GM13976 (cell line): Measurements from ENCODE around the gene CTAGE9.

Experiments used
- DNase-seq: peaks from one replicate; pipeline ENCODE4 v3.0.0; 2012; ENCODE audit warnings: low spot score
- in situ Hi-C: fragments of 300-500 bp; cut with MboI; formaldehyde crosslinking; loops from one replicate; pipeline ENCODE4 v1.12.0; 2022; ENCODE audit warnings: low sequenced_read_pairs, mixed read lengths, inconsistent platforms; ENCODE audit not compliant: unreplicated experiment
- TF ChIP-seq, protein P1 (sequence below): IDR thresholded peaks from 2 replicates; pipeline ENCODE4 v1.5.1; 2012; ENCODE audit warnings: borderline replicate concordance, mild to moderate bottlenecking; ENCODE audit not compliant: insufficient read depth; ENCODE audit errors: extremely low read depth, missing control alignments, control extremely low read depth

Gene CTAGE9

DNA sequence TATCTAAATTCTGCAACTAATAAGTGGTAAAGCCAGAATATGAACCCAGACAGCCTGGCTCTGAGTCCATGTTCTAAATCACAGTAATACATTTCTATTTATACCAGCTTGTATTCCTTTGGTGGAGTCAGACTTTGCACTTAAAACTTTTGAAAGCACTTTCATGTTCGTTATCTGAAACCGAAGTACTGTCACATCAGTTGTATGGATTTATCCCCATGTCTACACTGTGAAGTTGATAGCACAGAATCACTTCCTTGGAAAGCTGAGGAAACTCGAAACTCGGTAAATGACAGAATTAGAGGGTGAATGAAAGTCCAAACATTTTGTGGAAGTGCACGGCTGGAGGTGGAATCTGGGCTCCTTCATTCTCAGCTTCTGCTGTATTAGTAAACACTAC lies 28.3 kb upstream of the CTAGE9 start:
- TF ChIP-seq, protein P1, sequence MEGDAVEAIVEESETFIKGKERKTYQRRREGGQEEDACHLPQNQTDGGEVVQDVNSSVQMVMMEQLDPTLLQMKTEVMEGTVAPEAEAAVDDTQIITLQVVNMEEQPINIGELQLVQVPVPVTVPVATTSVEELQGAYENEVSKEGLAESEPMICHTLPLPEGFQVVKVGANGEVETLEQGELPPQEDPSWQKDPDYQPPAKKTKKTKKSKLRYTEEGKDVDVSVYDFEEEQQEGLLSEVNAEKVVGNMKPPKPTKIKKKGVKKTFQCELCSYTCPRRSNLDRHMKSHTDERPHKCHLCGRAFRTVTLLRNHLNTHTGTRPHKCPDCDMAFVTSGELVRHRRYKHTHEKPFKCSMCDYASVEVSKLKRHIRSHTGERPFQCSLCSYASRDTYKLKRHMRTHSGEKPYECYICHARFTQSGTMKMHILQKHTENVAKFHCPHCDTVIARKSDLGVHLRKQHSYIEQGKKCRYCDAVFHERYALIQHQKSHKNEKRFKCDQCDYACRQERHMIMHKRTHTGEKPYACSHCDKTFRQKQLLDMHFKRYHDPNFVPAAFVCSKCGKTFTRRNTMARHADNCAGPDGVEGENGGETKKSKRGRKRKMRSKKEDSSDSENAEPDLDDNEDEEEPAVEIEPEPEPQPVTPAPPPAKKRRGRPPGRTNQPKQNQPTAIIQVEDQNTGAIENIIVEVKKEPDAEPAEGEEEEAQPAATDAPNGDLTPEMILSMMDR: no peak
- no peak for DNase-seq
- in situ Hi-C loops: no loop called here

DNA sequence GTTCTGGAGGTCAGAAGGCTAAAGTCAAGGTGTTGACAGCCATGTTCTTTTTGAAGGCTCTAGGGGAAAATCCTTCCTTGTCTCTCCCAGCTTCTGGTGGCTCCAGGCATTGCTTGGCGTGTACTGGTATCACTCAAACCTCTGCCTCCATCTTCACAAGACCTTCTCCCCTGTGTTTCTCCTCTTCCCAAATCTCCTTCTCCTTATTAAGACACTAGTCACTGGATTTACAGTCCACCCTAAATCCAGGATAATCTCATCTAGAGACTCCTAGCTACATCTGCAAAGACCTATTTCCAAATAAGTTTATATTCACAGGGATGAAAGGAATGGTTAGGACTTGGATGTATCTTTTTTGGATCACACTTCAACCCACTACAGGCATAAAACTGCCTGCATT lies 26.0 kb upstream of the CTAGE9 start:
- DNase-seq: no peak
- in situ Hi-C loops: no loop called here
- TF ChIP-seq, protein P1: no peak

DNA sequence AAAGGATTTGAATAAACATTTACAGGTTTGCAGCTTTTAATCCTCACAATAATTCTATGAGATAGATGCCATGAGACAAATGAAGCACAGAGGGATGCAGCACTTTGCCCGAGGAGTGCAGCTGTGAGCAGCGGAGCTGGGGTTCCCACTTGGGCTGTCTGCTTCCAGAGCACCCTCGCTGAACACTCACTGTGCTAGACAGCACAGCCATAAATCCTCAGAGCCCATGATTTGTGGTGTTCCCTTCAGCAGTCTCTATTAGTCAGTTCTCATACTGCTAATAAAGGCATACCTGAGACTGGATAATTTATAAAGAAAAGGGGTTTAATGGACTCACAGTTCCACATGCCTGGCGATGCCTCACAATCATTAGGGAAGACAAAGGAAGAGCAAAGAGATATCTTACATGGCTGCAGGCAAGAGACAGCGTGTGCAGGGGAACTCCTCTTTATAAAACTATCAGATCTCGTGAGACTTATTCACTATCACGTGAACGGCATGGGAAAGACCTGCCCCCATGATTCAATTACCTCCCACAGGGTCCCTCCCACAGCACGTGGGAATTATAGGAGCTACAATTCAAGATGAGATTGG lies 25.3 kb upstream of the CTAGE9 start:
- in situ Hi-C loops: no loop called here
- no peak for DNase-seq

DNA sequence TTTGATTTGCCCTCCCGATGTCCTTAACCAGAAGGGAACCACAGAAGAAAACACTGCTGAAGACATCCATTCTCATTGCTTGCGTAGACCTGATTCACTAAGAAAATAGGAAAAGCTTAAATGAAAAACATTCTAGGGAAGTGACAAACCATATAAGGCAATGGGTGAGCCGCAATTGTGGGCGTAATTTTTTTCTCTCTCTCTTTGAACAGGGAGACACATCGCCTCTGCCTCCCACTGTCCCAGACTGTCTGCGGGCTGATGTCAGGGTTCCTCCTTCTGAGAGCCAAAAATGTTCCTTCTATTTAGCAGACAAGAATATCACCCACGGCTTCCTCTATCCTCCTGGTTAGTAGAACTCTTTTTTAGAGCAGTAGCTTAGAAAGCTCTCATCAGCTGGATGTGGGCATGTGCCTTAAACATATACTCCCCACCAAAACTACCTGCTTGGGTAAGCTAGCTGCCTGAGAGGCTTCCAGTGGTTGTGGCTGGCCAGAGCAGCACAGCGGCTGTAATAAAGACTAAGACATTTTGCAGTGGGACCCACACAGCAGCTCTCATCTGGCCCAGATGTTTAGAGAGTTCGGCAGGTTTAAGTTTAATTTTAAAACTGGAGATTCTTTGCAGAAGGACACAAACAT lies 22.7 kb upstream of the CTAGE9 start:
- no peak for DNase-seq
- TF ChIP-seq, protein P1: no peak
- in situ Hi-C loops: no loop called here

More for the DNA sequence above, 25.3 kb upstream of the CTAGE9 start:
- TF ChIP-seq, protein P1: no peak

DNA sequence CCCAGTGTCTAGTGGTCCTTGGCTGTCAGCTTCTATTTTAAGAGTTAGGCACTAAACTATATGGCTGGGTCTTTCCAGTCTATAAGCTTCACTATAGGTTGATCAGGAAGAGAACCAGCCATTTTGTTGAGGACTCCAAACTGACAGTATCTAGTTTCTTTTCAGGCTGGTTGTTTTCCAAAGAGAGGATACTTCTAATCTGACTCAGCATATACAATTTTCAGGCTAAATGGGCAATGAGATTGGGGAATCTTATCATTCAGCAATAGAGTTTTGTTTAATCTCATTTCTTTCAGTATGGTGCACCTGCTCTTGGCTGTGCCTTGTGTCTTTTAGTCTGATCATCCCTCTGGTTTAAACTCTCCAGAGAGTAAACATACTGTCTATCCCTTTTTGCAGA lies 20.4 kb upstream of the CTAGE9 start:
- TF ChIP-seq, protein P1: no peak
- in situ Hi-C loops: no loop called here
- no peak for DNase-seq

DNA sequence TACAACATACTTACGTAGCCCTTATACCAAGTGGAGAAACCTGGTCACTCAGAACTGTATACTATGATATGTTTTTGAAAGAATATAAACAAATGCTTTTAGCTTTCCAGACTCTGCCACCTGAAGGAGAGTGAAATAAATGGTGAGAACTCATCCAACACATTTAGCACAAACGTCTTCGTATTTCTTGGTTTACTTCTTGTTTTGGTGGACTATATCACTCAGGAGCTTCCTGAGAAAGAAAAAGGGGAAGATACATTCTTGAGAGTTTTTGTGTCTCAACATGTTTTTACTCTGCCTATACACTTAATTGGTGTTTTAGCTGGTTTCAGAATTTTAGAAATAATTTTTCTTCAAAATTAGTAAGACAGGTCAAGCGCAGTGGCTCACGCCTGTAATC lies 19.4 kb upstream of the CTAGE9 start:
- in situ Hi-C loops: no loop called here
- TF ChIP-seq, protein P1: no peak
- no peak for DNase-seq
